K562 (cell line): ENCODE data around the gene CCDC192.

Experiments used
- BCLAF1 ChIP-seq, 2 experiments: fragments of 450-650 bp in 1 of 2; IDR thresholded peaks; 2 replicates each; pipeline ENCODE4 v1.6.1; 2011 to 2017; ENCODE audit warnings: low read depth in 2 of 2, antibody characterized with exemption in 1 of 2, borderline replicate concordance in 1 of 2, low read length in 1 of 2, mild to moderate bottlenecking in 1 of 2, mixed read lengths in 1 of 2; ENCODE audit not compliant: control insufficient read depth in 1 of 2
- EGR1 ChIP-seq: fragments of 450-650 bp; conservative IDR thresholded peaks from 2 replicates; pipeline ENCODE4 v1.6.1; 2017; ENCODE audit warnings: mild to moderate bottlenecking
- KAT7 ChIP-seq: sonication (generic); formaldehyde crosslinking; IDR thresholded peaks from 2 replicates; pipeline ENCODE4 v1.8.0; 2022; ENCODE audit warnings: missing genetic modification reagents, mild to moderate bottlenecking, borderline replicate concordance
- NELFE ChIP-seq: IDR thresholded peaks from 2 replicates; pipeline ENCODE4 v1.6.1; 2011; ENCODE audit warnings: mild to moderate bottlenecking; ENCODE audit not compliant: insufficient read depth, insufficient read length
- RBM17 ChIP-seq: fragments of 200-400 bp; formaldehyde crosslinking; IDR thresholded peaks from 2 replicates; pipeline ENCODE4 v1.6.1; 2017; ENCODE audit warnings: low read depth, mild to moderate bottlenecking, low read length, borderline replicate concordance
- TF ChIP-seq, protein P1 (sequence below), 2 experiments: fragments of 450-650 bp; formaldehyde crosslinking in 1 of 2; IDR thresholded peaks; 2 replicates each; pipeline versions ENCODE4 v1.4.0 to v1.6.1; 2014 to 2020; ENCODE audit warnings: mild to moderate bottlenecking in 2 of 2, borderline replicate concordance in 1 of 2, low read depth in 1 of 2

- no peak for TF ChIP-seq NELFE
- TF ChIP-seq EGR1: no peak
- TF ChIP-seq, protein P1, sequence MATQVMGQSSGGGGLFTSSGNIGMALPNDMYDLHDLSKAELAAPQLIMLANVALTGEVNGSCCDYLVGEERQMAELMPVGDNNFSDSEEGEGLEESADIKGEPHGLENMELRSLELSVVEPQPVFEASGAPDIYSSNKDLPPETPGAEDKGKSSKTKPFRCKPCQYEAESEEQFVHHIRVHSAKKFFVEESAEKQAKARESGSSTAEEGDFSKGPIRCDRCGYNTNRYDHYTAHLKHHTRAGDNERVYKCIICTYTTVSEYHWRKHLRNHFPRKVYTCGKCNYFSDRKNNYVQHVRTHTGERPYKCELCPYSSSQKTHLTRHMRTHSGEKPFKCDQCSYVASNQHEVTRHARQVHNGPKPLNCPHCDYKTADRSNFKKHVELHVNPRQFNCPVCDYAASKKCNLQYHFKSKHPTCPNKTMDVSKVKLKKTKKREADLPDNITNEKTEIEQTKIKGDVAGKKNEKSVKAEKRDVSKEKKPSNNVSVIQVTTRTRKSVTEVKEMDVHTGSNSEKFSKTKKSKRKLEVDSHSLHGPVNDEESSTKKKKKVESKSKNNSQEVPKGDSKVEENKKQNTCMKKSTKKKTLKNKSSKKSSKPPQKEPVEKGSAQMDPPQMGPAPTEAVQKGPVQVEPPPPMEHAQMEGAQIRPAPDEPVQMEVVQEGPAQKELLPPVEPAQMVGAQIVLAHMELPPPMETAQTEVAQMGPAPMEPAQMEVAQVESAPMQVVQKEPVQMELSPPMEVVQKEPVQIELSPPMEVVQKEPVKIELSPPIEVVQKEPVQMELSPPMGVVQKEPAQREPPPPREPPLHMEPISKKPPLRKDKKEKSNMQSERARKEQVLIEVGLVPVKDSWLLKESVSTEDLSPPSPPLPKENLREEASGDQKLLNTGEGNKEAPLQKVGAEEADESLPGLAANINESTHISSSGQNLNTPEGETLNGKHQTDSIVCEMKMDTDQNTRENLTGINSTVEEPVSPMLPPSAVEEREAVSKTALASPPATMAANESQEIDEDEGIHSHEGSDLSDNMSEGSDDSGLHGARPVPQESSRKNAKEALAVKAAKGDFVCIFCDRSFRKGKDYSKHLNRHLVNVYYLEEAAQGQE (IDR thresholded peaks at IDR 0.05; ENCODE audit: borderline replicate concordance): no peak
- TF ChIP-seq, protein P1 (CRISPR knock-in tag; IDR thresholded peaks at IDR 0.05; ENCODE audit: low read depth): no peak
- no peak for TF ChIP-seq BCLAF1 (IDR thresholded peaks at IDR 0.05; ENCODE audit: borderline replicate concordance in 1 of 2, control insufficient read depth in 1 of 2, low read depth in 2 of 2, low read length in 1 of 2)
- TF ChIP-seq KAT7: no peak
- no peak for TF ChIP-seq RBM17
Observed at GRCh38 chr5:127963233-127963632, 260.0 kb downstream of the CCDC192 start.
